Pancreas (tissue), 10 donors: Measurements from ENCODE around the gene CIRBP. TPM values are rescaled to one million over a fixed set of nuclear protein-coding genes. Genes with fewer than 3 reads are reported as not detected.

Source experiments
- ATAC-seq, 4 donors: fragments of 200-7000 bp; cut with Tn5 transposase; one replicate each; pipeline versions ENCODE4 v1.8.0 to v1.9.1; 2020; ENCODE audit warnings: mild to moderate bottlenecking in 4 of 4, moderate library complexity in 4 of 4
- DNase-seq, 6 donors: peaks; one replicate each; pipeline ENCODE4 v3.0.0-alpha.2; 2020
- FAIRE-seq: peaks from 2 replicates; lab custom pipeline; 2012; peaks lifted over from hg19 to GRCh38; lab: Jason Lieb, UNC
- H3K27ac ChIP-seq, 4 donors: fragments of 200-600 bp; sonication (generic); 1 replicate in 3 of 4; 2 replicates in 1 of 4; pipeline versions ENCODE4 v1.5.0 to v1.8.0; 2020
- H3K27me3 ChIP-seq, 4 donors: fragments of 200-600 bp; one replicate each; pipeline ENCODE4 v1.8.0; 2021
- H3K36me3 ChIP-seq, 3 donors: fragments of 200-600 bp; sonication (generic) in 1 of 3; one replicate each; pipeline versions ENCODE4 v1.5.0 to v1.8.0; 2020 to 2021
- H3K4me1 ChIP-seq, 3 donors: fragments of 200-600 bp; one replicate each; pipeline ENCODE4 v1.8.0; 2021
- H3K4me3 ChIP-seq, 4 donors: fragments of 200-600 bp; sonication (generic) in 2 of 4; one replicate each; pipeline versions ENCODE4 v1.5.0 to v1.8.0; 2020 to 2021
- H3K9me3 ChIP-seq, 4 donors: fragments of 200-600 bp; one replicate each; pipeline ENCODE4 v1.8.0; 2021
- whole genome bisulfite sequencing, 2 donors: extraction: QIAGEN DNeasy Blood & Tissue Kit; methylation state at CpG; one replicate each; pipeline ENCODE4 v1.1.7; 2013; 5-methylcytosine and 5-hydroxymethylcytosine counted together
- intact Hi-C, 3 donors: fragments of 100-400 bp; cut with DNase I; formaldehyde crosslinking; loops; one replicate each; pipeline versions ENCODE4 v1.11.1 to v1.14.2; 2022
- polyA plus RNA-seq, 2 donors: library from polyadenylated mRNA; stranded (reverse); fragments of 200-250 nt; gene quantifications; one replicate each; pipeline ENCODE4 v1.2.3, GENCODE V29; 2013
- total RNA-seq, 6 donors: library from RNA; stranded (reverse); fragmentation: NEBNext Ultra II Directional in 4 of 6; extraction: Animal tissue kit (Norgen Biotek cat#: 25700) in 4 of 6; gene quantifications; one replicate each; pipeline versions ENCODE4 v1.2.1 to v1.2.4, GENCODE V29; 2021 to 2023
- TF ChIP-seq, protein P1 (sequence below), 4 donors: fragments of 200-600 bp; sonication (generic) in 3 of 4; IDR thresholded peaks; one replicate each; pipeline versions ENCODE4 v1.5.0 to v1.8.0; 2021; ENCODE audit warnings: antibody characterized with exemption in 4 of 4
- donor health status: healthy with polysubstance abuse.
- donor health status: DM: no; HTN: no; CAD: no; lungs with moderate emphysema.
- donor health status: DM: no; HTN: no; CAD: no.
- donor health status: control.
- donor health status: control.
- donor health status: Bipolar disorder and iron deficiency.
- donor health status: DM: yes; HTN: yes; CAD: no.
- donor health status: DM: no; HTN: no; CAD: no.
- donor health status: DM: no; HTN: no; CAD: no.
- donor health status: DM: yes; HTN: yes; CAD: no.

Gene CIRBP
- total and polyA plus RNA-seq, 8 donors, result 232 to 1,009 (median 539) TPM

DNA sequence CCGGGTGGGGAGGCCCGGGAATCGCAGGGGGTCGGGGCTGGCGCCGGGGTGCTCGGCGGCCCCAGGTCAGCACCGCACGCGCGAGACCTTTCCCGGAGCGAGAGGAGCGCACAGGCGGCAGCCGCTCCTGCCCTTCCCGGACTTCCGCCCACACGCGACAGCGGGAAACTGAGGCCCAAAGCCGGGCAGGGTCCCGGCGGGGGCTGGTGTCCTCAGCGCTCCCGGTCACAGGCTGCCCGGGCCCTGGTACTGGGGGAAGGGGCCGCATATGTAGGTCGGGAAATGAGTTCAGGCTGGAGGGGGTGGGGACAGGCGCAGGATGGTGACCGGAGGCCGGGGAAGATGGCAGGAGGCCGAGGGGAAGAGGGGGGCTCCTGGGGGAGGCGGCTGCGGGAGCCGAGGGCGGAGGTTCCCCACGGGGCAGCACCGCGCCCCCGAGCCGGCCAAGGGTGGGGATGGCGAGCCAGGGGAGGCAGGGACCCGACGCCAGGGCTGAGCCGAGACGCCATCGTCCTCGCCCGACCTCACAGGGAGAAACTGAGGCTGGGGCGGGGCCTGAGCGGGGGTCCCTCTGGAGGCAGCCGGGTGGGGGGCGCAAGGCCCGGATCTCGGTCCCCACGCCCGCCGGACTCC is 32.0 kb upstream of the CIRBP start:
- H3K9me3 ChIP-seq, result no peaks in the 10 kb centered on the region
- ATAC-seq (no peak), FAIRE-seq (no peak), DNase-seq (no peak)
- 2% methylated on average over 36 to 60 of the region's 60 CpGs for WGBS, 2 donors
- TF ChIP-seq, protein P1, sequence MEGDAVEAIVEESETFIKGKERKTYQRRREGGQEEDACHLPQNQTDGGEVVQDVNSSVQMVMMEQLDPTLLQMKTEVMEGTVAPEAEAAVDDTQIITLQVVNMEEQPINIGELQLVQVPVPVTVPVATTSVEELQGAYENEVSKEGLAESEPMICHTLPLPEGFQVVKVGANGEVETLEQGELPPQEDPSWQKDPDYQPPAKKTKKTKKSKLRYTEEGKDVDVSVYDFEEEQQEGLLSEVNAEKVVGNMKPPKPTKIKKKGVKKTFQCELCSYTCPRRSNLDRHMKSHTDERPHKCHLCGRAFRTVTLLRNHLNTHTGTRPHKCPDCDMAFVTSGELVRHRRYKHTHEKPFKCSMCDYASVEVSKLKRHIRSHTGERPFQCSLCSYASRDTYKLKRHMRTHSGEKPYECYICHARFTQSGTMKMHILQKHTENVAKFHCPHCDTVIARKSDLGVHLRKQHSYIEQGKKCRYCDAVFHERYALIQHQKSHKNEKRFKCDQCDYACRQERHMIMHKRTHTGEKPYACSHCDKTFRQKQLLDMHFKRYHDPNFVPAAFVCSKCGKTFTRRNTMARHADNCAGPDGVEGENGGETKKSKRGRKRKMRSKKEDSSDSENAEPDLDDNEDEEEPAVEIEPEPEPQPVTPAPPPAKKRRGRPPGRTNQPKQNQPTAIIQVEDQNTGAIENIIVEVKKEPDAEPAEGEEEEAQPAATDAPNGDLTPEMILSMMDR (IDR thresholded peaks at IDR 0.05), result no peak
- H3K27ac ChIP-seq, result no peak overlapping the region
- peaks cover 23 to 31% (median 29%) of the 10 kb centered on the region in 3 donors for H3K4me1 ChIP-seq
- no peaks in the 10 kb centered on the region for H3K36me3 ChIP-seq
- H3K4me3 ChIP-seq, result peak overlapping the region in 3 of 4 donors; percentile 12 to 54 (median 36)
- intact Hi-C loops, result no loop called here
- H3K27me3 ChIP-seq, result no peaks in the 10 kb centered on the region

DNA sequence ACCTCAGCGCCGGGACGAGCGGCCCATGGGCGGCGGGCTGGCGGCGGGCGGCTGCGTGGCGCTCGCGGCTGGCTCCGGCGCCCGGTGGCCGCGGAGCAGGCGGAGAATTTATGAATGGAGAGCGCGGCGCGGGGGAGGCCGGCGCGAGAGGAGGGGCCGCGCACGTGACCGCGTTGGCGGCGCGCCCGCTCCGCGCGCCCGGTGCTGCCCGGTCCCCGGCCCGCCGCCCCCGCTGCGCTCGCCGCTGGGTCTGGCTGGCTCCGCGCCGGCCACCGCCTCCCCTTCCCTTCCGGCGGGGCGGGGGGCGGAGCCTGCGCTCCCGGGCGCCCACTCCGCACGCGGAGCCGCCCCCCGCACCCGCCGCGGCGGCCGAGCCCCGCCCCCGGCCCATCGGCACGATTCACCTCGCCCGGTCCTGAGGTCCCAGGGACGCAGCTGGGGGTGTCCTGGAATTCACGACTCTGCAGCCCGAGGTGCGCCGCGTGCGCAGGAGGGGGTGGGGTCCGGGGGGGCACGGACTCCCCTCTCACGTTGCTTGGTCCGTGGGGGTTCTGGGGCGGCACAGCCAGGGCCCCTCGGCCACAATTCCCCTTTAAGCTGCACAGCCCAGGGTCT is 31.3 kb upstream of the CIRBP start, which contains the start of gene CBARP:
Gene CBARP (minus strand): TSS at position 252 of the 615 bp plus-strand sequence. CDS start 1,905 bp downstream, outside the sequence.
- Histone ChIP-seq H3K4me1 (peaks cover 24 to 29% (median 28%) of the 10 kb centered on the region in 3 donors), H3K27me3 (no peaks in the 10 kb centered on the region), H3K27ac (peak within 1 kb of the TSS in 1 of 4 donors; percentile 4), H3K9me3 (no peaks in the 10 kb centered on the region), H3K4me3 (peak within 1 kb of the TSS in 3 of 4 donors; percentile 12 to 54 (median 36)), H3K36me3 (no peaks in the 10 kb centered on the region)
- FAIRE-seq, result no peak
- DNase-seq, result no peak
- WGBS, 2 donors, result 1 to 4% methylated on average over 25 to 87 of the region's 87 CpGs
- intact Hi-C loops, result no loop called here
- ATAC-seq, result no peak
- TF ChIP-seq, protein P1 (IDR thresholded peaks at IDR 0.05), result no peak

DNA sequence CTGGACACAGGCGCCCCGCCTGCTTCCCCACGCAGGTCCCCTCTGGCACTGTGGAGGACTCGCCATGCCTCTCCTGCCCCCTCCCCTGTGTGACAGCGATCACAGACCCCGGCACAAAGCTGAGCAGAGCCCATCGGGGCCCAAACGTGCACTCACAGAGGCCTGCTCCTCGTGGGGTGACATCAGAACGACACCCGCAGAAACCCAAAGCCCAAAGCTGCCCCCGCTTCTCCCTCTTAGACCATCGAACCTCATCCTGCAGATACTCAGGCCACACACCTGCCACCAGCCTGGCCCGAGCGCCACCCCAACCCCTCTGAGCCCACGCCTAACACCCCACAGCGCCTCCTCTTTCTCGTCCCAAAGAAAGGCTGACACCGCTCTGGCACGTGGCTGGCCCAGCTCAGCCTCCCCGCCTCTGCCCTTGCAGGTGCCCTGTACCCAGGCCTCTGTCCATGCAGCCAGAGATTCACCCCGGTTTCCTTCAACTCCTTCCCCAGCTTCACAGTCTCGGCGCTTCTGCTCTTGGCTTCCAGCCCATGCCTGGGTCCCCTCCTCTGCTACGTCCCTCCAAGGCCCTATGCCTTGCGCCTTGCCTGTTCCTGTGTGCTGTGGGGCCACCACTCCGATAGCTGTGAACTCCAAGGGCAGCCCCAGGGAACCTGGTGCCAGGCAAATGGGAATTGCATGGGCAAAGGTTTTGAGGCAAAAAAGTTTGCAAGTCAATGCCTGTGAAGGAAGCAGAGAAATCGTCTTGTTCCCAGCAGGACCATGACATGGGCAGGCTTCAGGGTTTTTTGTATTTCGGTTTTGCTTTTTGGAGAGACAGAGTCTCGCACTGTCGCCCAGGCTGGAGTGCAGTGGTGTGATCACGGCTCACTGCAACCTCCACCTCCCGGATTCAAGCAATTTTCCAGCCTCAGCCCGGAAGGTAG is 30.5 kb upstream of the CIRBP start:
- TF ChIP-seq, protein P1 (IDR thresholded peaks at IDR 0.05), result no peak
- Histone ChIP-seq H3K4me1 (peaks cover 24 to 27% (median 27%) of the 10 kb centered on the region in 3 donors), H3K36me3 (no peaks in the 10 kb centered on the region), H3K27me3 (no peaks in the 10 kb centered on the region), H3K27ac (peak overlapping the region in 1 of 4 donors; percentile 4), H3K9me3 (no peaks in the 10 kb centered on the region), H3K4me3 (peak overlapping the region in 2 of 4 donors; percentile 30 to 36)
- no peak for ATAC-seq
- 75 to 78% methylated on average over 32 to 34 of the region's 34 CpGs for WGBS, 2 donors
- no peak for FAIRE-seq
- intact Hi-C loops, result no loop called here
- DNase-seq, result no peak

DNA sequence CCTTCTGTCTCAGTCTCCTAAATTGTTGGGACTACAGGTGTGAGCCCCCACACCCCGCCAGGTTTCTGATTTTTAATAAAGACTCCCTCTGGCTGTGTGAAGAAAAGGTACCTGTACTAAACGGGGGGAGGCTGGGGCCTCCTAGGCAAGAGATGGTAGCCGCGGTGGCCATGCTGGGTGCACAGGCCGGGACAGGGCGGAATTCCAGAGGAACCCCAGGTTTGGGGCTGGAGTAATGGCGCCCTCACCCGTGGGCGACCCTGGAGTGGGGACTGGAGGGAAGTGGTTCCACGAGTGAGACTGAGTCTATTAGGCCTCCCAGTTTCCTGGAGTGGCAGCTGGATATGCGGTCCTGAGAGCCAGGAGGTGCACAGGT is 29.7 kb upstream of the CIRBP start:
- Histone ChIP-seq H3K27me3 (no peaks in the 10 kb centered on the region), H3K4me3 (no peak overlapping the region), H3K36me3 (no peaks in the 10 kb centered on the region), H3K27ac (peak overlapping the region; percentile 37 to 75 (median 68)), H3K4me1 (peaks cover 28 to 33% (median 30%) of the 10 kb centered on the region in 3 donors), H3K9me3 (no peaks in the 10 kb centered on the region)
- ATAC-seq (no peak), DNase-seq (no peak), FAIRE-seq (no peak)
- intact Hi-C loops, result no loop called here
- TF ChIP-seq, protein P1 (IDR thresholded peaks at IDR 0.05), result no peak
- 84 to 85% methylated on average over 11 of the region's 11 CpGs for WGBS, 2 donors
